ENCODE measurements around the gene PLOD3.

DNA sequence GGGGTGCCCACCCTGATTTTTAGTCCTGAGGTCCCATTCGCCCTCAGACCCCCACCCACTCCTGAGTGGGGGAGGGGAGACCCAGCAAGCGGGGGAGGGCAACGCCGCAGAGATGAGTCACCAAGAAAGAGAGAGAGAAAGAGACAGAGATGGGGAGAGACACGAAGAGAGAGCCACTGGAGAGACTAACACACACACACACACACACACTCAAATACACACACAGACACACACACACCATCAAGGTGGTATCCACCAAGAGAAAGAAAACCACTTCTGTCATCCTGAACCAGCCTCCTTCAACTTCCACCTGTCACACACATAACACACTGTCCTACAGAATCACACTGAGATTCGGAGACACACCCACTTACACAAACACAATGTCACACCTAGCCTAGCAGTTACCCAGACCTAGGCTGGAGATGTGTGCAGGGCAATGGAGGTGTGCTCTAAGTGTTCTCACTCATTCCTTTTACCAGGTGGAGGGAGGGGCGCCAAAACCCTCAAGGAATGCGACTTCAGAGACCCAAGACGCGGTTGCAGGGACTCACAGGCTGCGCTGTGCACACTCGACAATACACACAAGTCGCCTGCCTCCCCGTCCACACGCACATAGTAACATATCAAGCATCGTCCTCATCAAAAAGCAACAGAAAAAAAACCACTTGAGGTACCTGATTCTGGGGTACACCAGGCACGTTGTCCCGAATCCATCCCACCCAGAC is 48.1 kb downstream of the PLOD3 start:
- TF ChIP-seq POLR2A (IDR thresholded peaks at IDR 0.05; ENCODE audit: low read depth, low read length) (no peak), TAF1 (IDR thresholded peaks at IDR 0.05; ENCODE audit: low read depth, low read length) (no peak), PAX5 (IDR thresholded peaks at IDR 0.05; ENCODE audit: insufficient read depth, low read length, severe bottlenecking) (no peak), POLR2AphosphoS5 (IDR thresholded peaks at IDR 0.05; ENCODE audit: low read depth, low read length) (no peak), SPI1 (IDR thresholded peaks at IDR 0.05; ENCODE audit: low read depth, low read length) (no peak)

All from GM12891 (cell line).